A172 (cell line): Measurements from ENCODE around the gene CCDC69. TPM values are rescaled to one million over a fixed set of nuclear protein-coding genes. Genes with fewer than 3 reads are reported as not detected.
"Not testable (repeated sequence)": the region's sequence is repeated elsewhere in the genome, so short reads cannot be mapped to it uniquely, and the experiment has no call there.

Source experiments
- DNase-seq: peaks from one replicate; pipeline ENCODE4 v3.0.0-alpha.2; 2015; ENCODE audit warnings: low spot score
- total RNA-seq: library from RNA; depleted of rRNA; stranded (reverse); fragments of >200 nt; shearing (Covaris generic); gene quantifications from 2 replicates; pipeline ENCODE4 v1.2.3, GENCODE V29; 2014

Gene CCDC69
- total RNA-seq, 1 experiment from 2014 or later = 3.3 TPM

DNA sequence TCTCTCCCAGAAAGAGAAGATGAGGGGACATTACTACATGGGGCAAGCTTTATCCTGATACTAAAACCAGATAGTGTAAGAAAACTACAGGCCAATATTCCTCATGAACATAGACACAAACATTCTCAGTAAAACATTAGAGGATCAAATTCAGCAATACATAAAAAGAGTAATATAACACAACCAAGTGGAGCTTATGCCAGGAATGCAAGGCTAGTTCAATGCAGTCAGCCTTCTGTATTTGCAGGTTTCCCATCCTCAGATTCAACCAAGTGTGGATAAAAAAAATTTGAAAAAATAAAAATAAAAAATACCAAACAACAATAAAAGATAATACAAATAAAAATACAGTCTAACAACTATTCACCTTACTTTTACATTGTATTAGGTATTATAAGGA, 31.3 kb downstream of the CCDC69 start:
- no peak for DNase-seq

DNA sequence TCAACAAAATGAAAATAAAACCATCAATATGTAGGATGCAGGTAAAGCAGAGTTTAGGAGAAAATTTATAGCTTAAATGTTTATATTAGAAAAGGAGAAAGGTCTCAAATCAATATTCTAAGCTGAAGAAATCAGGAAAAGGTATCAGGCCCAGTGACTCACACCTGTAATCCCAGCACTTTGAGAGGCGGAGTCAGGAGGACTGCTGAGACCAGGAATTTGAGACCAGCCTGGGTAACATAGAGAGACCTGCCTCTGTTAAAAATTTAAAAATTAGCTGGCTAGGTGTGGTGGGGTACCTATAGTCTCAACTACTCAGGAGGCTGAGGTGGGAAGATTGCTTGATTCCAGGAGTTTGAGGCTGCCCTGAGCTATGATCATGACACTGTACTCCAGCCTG, 32.2 kb downstream of the CCDC69 start:
- DNase-seq = no peak

DNA sequence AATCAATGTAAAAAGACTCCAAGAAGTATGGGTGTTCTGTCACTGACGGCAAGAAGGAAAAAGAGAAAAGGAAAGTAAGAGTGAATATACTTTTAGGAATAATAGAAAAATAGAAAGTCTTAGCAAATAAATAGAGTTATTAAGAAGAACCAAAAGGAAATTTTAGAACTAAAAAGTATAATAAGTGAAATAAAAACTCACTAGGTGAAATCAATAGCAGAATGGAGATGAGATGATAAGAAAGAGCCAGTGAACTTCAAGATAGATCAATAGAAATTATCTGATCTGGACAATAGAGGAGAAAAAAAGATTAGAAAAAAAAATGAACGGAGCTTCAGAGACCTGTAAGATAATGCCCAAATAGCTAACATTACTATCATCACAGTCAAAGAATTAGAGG, 34.7 kb downstream of the CCDC69 start:
- DNase-seq = no peak

GRCh38 chr5:151186538-151186937, 37.4 kb downstream of the CCDC69 start:
- no peak for DNase-seq

- no peak for DNase-seq
Measured at GRCh38 chr5:151186052-151186451, 37.8 kb downstream of the CCDC69 start.

DNA sequence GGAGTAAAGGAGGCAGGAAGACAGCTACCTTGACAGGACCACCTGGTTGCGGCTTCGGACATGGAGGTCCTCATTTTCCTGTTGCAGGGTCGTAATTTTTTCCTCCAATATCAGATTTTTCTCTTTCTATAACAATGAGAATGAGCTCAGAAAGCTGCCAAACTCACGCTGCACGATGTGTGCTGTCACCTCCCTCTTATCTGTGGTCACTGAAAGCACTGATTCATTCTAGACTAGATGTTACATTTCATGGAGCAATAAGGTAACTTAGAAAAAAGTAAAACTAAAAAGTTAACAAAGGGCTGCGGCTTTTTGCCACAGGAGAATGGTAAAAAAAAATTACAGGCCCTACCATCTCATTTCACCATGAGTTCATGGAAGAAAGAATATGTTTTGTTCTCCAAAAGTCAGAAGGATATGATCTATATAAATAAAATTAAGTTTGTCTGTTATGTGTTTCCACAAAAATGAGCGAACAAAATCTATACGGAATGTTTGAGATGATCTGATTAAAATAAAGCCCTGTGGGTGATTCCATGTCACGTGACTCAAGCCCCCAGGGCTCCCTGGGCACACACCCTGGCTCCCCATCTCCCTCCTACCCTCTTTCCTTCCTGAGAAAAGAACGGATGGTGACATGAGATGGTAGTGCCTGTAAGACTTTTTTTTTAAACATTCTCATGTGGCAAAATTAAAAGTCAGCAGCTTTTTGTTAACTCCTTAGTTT, 39.4 kb downstream of the CCDC69 start:
- no peak for DNase-seq

- peak; percentile 20 for DNase-seq
Measured at GRCh38 chr5:151183456-151184245, 40.2 kb downstream of the CCDC69 start.

DNA sequence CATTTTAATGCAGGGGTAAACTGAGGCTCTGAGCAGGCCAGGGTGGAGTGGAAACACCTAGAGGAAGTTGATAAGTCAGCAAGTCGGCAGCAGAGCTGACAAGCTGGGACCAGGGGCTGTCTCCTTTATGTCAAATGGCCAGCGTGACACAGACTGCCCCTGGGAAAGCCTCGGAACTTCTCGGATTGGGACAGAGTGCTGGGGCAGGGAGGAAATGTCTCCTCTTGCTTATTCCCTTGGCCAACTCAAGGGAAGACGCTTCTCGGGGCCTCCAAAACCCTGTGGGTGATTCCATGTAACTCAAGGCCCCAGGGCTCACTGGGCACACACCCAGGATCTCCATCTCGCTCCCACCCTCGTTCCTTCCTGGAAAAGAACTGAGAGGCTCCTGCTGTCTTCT, 40.9 kb downstream of the CCDC69 start:
- DNase-seq = no peak

DNA sequence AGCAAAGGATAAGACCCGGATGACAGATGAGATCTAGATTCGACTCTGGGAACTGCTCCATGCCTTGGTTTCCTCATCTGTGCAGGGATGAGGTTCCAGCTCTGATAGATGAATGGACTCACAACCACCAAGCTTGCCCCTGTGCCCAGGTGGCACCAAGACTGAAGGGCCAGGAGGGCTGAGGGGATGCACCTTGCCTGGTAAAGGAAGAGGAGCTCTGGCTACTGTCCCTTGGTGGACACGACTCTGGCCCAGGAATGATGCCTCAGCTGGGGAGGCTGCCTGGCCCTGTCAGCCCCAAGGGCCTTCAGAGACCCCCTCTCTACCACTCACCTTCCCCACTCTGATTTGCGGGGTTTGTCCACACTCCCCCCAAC, 41.4 kb downstream of the CCDC69 start:
- DNase-seq = no peak

GRCh38 chr5:151181818-151182523, 41.9 kb downstream of the CCDC69 start:
- no peak for DNase-seq

GRCh38 chr5:151180291-151180690, 43.6 kb downstream of the CCDC69 start:
- no peak for DNase-seq

- DNase-seq = no peak
Measured at GRCh38 chr5:151179489-151179840, 44.4 kb downstream of the CCDC69 start.

DNA sequence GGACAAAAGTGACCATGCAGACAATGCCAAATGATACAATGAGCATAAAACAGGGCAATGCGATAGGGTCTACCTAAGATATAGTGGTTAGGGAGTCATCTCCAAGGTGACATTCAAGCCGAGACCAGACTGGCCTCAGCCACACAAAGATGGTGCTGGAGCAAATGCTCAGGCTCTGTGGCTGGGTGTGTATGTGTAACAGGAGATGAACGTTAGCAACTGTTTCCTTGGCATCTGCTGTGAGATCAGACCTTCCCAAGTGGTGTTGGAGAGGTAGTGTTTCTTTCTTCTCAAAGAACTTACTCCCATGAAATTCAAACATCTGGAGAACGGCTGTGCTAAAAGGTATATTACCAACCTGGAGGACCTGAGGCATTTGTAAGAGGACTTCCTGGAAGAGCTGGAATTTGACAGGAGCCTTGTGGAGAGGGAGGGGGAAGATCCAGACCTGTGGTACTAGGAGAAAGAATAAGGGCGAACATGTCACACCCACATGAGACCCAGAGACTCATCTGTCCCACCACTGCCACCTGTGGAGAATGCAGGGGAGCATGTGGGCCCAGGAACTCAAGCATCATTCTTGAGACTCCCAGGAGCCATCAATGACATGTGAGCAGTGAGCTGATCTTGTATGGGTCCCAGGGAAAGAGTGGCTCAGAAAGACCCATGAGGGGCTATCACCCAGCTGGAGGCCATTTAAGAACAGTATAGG, 45.0 kb downstream of the CCDC69 start:
- no peak for DNase-seq

GRCh38 chr5:151178372-151178771, 45.5 kb downstream of the CCDC69 start:
- no peak for DNase-seq

GRCh38 chr5:151176268-151176667, 47.6 kb downstream of the CCDC69 start:
- DNase-seq = not testable (repeated sequence)

- no peak for DNase-seq
Measured at GRCh38 chr5:151174612-151175101, 49.2 kb downstream of the CCDC69 start.

- DNase-seq = no peak
Measured at GRCh38 chr5:151173711-151174611, 49.9 kb downstream of the CCDC69 start.

DNA sequence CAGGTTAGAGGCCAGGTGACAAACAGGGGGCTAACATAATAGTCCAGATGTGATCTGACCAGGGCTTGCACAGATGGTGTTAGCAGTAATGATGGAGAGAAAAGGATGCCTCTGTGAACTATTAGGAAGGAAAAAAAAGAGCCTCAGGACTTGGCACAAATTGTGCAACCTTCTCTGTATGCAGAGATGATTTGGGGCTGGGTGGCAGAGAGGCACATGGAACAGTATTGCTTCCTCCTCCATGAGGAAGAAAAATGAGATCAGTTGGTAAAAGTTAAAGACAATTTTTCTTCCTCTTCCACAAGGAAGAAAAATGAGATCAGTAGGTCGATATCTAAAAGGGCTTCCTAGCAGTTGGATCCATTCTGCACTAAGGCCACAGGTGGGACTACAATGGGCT, 52.4 kb downstream of the CCDC69 start:
- no peak for DNase-seq

GRCh38 chr5:151168602-151169344, 55.1 kb downstream of the CCDC69 start:
- DNase-seq = no peak

DNA sequence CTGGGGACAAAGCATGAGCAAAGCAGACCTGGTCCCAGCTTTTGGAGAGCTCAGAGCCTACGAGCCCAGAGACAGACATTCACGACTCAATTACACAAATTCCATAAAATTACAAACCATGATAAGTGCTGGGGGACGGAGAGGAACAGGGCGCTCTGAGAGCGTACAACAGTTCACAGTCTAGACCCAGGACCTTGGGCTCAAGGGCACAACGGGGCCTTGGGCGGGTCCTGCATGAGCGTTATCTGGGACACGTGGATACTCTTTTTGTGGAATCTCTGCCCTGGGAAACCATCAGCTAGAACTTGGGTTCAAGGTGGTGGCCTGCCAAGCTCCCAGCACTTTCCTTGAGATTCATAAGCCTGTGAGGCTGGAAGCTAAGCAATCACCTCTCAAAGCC, 56.9 kb downstream of the CCDC69 start:
- no peak for DNase-seq
